HL-60 (cell line): ENCODE data around the gene SP2.

Experiments used
- DNase-seq, 2 experiments: peaks; one replicate each; pipeline ENCODE4 v3.0.0-alpha.2; 2010 to 2020; ENCODE audit warnings: low read depth in 1 of 2, low spot score in 1 of 2
- H3K27ac ChIP-seq: fragments of 250-450 bp; sonication (Bioruptor Pico); replicated peaks from 2 replicates; pipeline ENCODE4 v1.5.1; 2020; ENCODE audit warnings: mild to moderate bottlenecking, moderate library complexity
- H3K27me3 ChIP-seq: fragments of 250-450 bp; sonication (Bioruptor Pico); 2 replicates; pipeline ENCODE4 v1.5.1; 2021; ENCODE audit warnings: mild to moderate bottlenecking, moderate library complexity; ENCODE audit not compliant: insufficient read depth, poor library complexity, severe bottlenecking
- H3K4me3 ChIP-seq: replicated peaks from 2 replicates; pipeline ENCODE4 v1.5.1; 2011; ENCODE audit warnings: mild to moderate bottlenecking, control low read depth, low read length; ENCODE audit not compliant: insufficient read depth
- GABPA ChIP-seq: IDR thresholded peaks from 2 replicates; pipeline ENCODE4 v1.6.1; 2012; ENCODE audit warnings: low read depth
- POLR2AphosphoS5 ChIP-seq: IDR thresholded peaks from 2 replicates; pipeline ENCODE4 v1.6.1; 2012; ENCODE audit warnings: low read depth
- SPI1 ChIP-seq: IDR thresholded peaks from 2 replicates; pipeline ENCODE4 v1.6.1; 2012; ENCODE audit warnings: low read depth, mild to moderate bottlenecking, borderline replicate concordance
- TF ChIP-seq, protein P1 (sequence below): IDR thresholded peaks from 2 replicates; pipeline ENCODE4 v1.6.1; 2012; ENCODE audit warnings: low read depth; ENCODE audit not compliant: insufficient replicate concordance
- TF ChIP-seq, protein P2 (sequence below): IDR thresholded peaks from one replicate; pipeline ENCODE4 v1.5.1; 2011; ENCODE audit warnings: low read length, control low read depth, inconsistent platforms; ENCODE audit not compliant: insufficient read depth

The SP2 gene

DNA sequence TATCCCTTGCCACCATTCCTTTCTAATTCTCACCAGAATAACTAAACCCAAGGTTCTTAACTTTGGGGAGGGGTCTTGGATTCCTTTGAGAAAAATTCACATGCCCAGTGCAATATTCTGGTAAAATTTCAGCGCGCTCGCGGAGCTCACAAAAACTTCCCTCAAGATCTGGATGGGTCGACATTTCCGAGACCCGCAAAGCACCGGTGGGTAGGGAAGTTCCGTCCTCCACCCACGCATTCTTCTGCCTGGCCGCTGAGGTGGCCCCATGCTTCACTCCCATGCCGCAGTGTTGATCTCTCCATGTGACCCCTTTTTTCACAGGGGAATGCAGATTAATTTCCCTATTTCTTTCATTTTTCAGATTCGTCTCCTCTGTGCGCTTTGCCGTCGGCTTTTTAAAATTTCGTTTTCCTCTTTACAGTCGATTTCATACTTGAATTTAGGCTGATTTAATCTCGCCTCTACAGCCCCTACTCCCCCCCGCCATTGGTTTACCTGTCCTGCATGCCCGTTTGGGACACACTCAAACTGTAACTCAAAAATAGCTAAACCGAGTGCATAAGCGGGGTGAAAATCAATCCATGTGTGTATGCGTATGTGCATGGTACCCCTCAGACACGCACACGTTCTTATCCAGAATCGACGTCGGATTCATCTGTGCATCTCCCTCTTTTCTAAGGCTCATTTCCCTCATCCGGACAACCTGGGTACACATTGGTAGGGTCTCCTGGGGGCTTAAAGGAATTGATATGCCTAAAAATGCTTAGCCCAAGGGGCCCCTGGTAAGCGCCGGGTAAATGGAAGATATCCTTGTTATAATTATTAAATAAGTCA is 43.7 kb upstream of the SP2 start:
- no peak overlapping the region for H3K4me3 ChIP-seq
- TF ChIP-seq, protein P1, sequence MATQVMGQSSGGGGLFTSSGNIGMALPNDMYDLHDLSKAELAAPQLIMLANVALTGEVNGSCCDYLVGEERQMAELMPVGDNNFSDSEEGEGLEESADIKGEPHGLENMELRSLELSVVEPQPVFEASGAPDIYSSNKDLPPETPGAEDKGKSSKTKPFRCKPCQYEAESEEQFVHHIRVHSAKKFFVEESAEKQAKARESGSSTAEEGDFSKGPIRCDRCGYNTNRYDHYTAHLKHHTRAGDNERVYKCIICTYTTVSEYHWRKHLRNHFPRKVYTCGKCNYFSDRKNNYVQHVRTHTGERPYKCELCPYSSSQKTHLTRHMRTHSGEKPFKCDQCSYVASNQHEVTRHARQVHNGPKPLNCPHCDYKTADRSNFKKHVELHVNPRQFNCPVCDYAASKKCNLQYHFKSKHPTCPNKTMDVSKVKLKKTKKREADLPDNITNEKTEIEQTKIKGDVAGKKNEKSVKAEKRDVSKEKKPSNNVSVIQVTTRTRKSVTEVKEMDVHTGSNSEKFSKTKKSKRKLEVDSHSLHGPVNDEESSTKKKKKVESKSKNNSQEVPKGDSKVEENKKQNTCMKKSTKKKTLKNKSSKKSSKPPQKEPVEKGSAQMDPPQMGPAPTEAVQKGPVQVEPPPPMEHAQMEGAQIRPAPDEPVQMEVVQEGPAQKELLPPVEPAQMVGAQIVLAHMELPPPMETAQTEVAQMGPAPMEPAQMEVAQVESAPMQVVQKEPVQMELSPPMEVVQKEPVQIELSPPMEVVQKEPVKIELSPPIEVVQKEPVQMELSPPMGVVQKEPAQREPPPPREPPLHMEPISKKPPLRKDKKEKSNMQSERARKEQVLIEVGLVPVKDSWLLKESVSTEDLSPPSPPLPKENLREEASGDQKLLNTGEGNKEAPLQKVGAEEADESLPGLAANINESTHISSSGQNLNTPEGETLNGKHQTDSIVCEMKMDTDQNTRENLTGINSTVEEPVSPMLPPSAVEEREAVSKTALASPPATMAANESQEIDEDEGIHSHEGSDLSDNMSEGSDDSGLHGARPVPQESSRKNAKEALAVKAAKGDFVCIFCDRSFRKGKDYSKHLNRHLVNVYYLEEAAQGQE, result no peak
- TF ChIP-seq GABPA (no peak), POLR2AphosphoS5 (no peak), SPI1 (no peak)
- TF ChIP-seq, protein P2, sequence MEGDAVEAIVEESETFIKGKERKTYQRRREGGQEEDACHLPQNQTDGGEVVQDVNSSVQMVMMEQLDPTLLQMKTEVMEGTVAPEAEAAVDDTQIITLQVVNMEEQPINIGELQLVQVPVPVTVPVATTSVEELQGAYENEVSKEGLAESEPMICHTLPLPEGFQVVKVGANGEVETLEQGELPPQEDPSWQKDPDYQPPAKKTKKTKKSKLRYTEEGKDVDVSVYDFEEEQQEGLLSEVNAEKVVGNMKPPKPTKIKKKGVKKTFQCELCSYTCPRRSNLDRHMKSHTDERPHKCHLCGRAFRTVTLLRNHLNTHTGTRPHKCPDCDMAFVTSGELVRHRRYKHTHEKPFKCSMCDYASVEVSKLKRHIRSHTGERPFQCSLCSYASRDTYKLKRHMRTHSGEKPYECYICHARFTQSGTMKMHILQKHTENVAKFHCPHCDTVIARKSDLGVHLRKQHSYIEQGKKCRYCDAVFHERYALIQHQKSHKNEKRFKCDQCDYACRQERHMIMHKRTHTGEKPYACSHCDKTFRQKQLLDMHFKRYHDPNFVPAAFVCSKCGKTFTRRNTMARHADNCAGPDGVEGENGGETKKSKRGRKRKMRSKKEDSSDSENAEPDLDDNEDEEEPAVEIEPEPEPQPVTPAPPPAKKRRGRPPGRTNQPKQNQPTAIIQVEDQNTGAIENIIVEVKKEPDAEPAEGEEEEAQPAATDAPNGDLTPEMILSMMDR, result no peak

DNA sequence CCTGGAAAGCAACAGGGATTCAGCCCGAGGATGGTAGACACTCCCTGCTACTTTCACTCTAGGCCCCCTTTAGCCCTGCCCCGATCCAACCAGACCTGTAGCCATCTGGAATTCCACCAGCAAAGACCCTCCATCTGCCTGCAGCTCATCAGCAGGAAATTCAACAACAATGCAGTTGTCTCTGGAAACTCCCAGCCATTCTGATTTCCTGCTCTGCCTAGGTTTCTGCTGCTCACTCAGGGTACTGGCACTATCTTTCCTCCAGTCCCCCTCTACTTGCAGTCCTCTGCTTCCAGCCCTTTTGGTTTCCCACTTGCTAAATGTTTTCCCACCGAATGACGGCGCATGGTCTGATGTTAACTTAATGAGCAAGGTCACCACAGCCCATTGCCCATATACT is 42.4 kb upstream of the SP2 start:
- no peak for DNase-seq
- no peak overlapping the region for H3K4me3 ChIP-seq
- H3K27ac ChIP-seq, result no peak overlapping the region
- peaks cover 62% of the 10 kb centered on the region for H3K27me3 ChIP-seq
- no peak for TF ChIP-seq POLR2AphosphoS5
- TF ChIP-seq SPI1, result no peak

More for the DNA sequence above, 43.7 kb upstream of the SP2 start:
- DNase-seq, result no peak
- Histone ChIP-seq H3K27ac (no peak overlapping the region), H3K27me3 (peaks cover 75% of the 10 kb centered on the region)

DNA sequence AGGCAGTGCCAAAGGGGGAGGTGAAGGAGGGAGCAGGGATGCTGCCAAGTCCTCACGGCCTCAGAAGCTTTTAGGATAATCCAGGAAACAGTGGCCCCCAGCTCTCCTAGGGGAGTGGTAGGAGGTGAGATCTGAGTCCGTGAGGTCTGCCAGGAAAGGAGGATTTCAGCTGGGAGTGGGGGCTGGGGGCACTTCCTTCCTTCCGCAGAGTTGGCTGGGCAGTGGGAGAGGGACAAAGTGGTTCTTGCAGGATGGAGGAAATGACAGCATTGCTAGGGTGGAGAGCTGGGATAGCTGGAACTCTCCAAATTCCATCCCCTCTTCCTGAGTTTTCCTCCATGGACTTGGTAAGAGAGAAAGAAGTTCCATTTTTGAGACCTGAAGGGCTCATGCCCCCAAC is 40.3 kb upstream of the SP2 start:
- Histone ChIP-seq H3K27me3 (peaks cover 43% of the 10 kb centered on the region), H3K27ac (no peak overlapping the region), H3K4me3 (no peak overlapping the region)
- no peak for DNase-seq
- TF ChIP-seq SPI1, result no peak
- TF ChIP-seq, protein P1, result no peak
- TF ChIP-seq GABPA, result no peak
- TF ChIP-seq, protein P2, result no peak
- no peak for TF ChIP-seq POLR2AphosphoS5

DNA sequence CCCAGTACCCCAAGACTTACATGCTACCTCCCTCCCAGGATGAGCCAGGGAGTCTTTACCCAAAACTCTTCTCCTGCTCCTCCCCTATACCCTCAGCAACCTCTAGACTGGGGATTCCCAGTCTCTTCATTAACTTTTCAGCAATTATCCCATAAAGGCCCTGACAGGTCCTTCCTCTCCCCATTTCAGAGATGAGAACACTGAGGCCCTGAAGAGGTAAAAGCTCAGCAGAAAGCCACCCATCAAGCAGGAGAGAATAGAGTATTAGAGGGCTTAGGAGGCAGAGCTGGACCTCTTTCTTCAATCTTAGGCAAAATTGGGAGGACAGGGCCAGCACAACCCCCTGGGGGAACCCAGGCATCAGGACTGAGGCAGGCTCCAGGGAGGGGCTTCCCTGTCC is 39.2 kb upstream of the SP2 start:
- peaks cover 32% of the 10 kb centered on the region for H3K27me3 ChIP-seq
- no peak overlapping the region for H3K27ac ChIP-seq
- DNase-seq, result no peak
- H3K4me3 ChIP-seq, result no peak overlapping the region
- no peak for TF ChIP-seq POLR2AphosphoS5
- no peak for TF ChIP-seq SPI1
- TF ChIP-seq GABPA, result no peak
- TF ChIP-seq, protein P2, result no peak
- TF ChIP-seq, protein P1, result no peak
